Activated CD8-positive, alpha-beta T cell treated with anti-CD3 and anti-CD28 coated beads for 36 hours (primary cell): ENCODE measurements around the gene PPP1R1C. TPM values are rescaled to one million over a fixed set of nuclear protein-coding genes. Genes with fewer than 3 reads are reported as not detected.

Source experiments
- ATAC-seq: fragments of 200-7000 bp; cut with Tn5 transposase; one replicate; pipeline ENCODE4 v1.10.0; 2021; ENCODE audit warnings: mild to moderate bottlenecking, moderate library complexity
- CTCF ChIA-PET: fragments of 350-600 bp; sonication (Branson Sonifier 250); formaldehyde crosslinking; loops from one replicate; lab custom pipeline; 2021; ENCODE audit warnings: antibody characterized with exemption; lab: Charles Lee
- POLR2A ChIA-PET: fragments of 350-600 bp; sonication (Branson Sonifier 250); formaldehyde crosslinking; loops from one replicate; lab custom pipeline; 2021; ENCODE audit warnings: antibody characterized with exemption; lab: Charles Lee
- DNase-seq: peaks from one replicate; pipeline ENCODE4 v3.0.0-alpha.2; 2020
- H3K27ac Mint-ChIP-seq: one replicate; pipeline ENCODE4 v1.8.0; 2021; ENCODE audit warnings: mild to moderate bottlenecking, mixed read lengths
- H3K27me3 Mint-ChIP-seq: one replicate; pipeline ENCODE4 v1.8.0; 2021; ENCODE audit warnings: mixed read lengths
- H3K36me3 Mint-ChIP-seq: one replicate; pipeline ENCODE4 v1.8.0; 2021; ENCODE audit warnings: low read depth, mixed read lengths
- H3K4me1 Mint-ChIP-seq: one replicate; pipeline ENCODE4 v1.8.0; 2021; ENCODE audit warnings: low read depth, mixed read lengths
- H3K4me3 Mint-ChIP-seq: one replicate; pipeline ENCODE4 v1.8.0; 2021; ENCODE audit warnings: mild to moderate bottlenecking, moderate library complexity, mixed read lengths
- H3K9me3 Mint-ChIP-seq: one replicate; pipeline ENCODE4 v1.8.0; 2021; ENCODE audit warnings: mixed read lengths
- CTCF ChIP-seq: fragments of 200-600 bp; IDR thresholded peaks from one replicate; pipeline ENCODE4 v1.8.0; 2022; ENCODE audit warnings: antibody characterized with exemption, mild to moderate bottlenecking
- intact Hi-C: fragments of 100-400 bp; cut with micrococcal nuclease; formaldehyde crosslinking; loops from one replicate; pipeline ENCODE4 v1.10.0; 2022
- total RNA-seq, 2 experiments: library from RNA; stranded (reverse); gene quantifications; one replicate each; pipeline ENCODE4 v1.2.3, GENCODE V29; 2021

PPP1R1C gene
- total RNA-seq, 2 experiments from 2014 or later: not detected

GRCh38 chr2:181944914-181945291, 40.8 kb upstream of the PPP1R1C start:
- ATAC-seq: no peak
- Mint-ChIP-seq H3K36me3 (no peaks in the 10 kb centered on the region), H3K27ac (no peak overlapping the region), H3K4me1 (peaks cover 3% of the 10 kb centered on the region), H3K27me3 (peaks cover 13% of the 10 kb centered on the region), H3K9me3 (no peaks in the 10 kb centered on the region), H3K4me3 (no peak overlapping the region)
- ChIA-PET POLR2A (no interaction called here), CTCF (interaction anchor here (0.9 kb wide), 1 partner anchor 10 kb away, joined by 3 read pairs; no protein-coding TSS in a partner anchor)
- no peak for TF ChIP-seq CTCF
- DNase-seq: no peak
- intact Hi-C loops: no loop called here

GRCh38 chr2:181946444-181947127, 39.1 kb upstream of the PPP1R1C start:
- no peak for ATAC-seq
- intact Hi-C loops: no loop called here
- POLR2A ChIA-PET: no interaction called here
- DNase-seq: no peak
- Mint-ChIP-seq H3K27me3 (peaks cover 12% of the 10 kb centered on the region), H3K27ac (no peak overlapping the region), H3K4me3 (no peak overlapping the region), H3K36me3 (no peaks in the 10 kb centered on the region), H3K4me1 (peaks cover 3% of the 10 kb centered on the region), H3K9me3 (no peaks in the 10 kb centered on the region)
- CTCF ChIA-PET: no interaction called here
- no peak for TF ChIP-seq CTCF

- POLR2A ChIA-PET: interaction anchor here (0.6 kb wide), 1 partner anchor 587 kb away, joined by 3 read pairs; no protein-coding TSS in a partner anchor
- H3K27me3 Mint-ChIP-seq: peaks cover 12% of the 10 kb centered on the region
Measured at GRCh38 chr2:181947273-181947672, 38.4 kb upstream of the PPP1R1C start.

GRCh38 chr2:181948227-181948626, 37.4 kb upstream of the PPP1R1C start:
- Mint-ChIP-seq H3K4me1 (peaks cover 3% of the 10 kb centered on the region), H3K9me3 (no peaks in the 10 kb centered on the region), H3K27me3 (peaks cover 14% of the 10 kb centered on the region), H3K27ac (no peak overlapping the region), H3K4me3 (no peak overlapping the region), H3K36me3 (no peaks in the 10 kb centered on the region)
- no peak for TF ChIP-seq CTCF
- POLR2A ChIA-PET: interaction anchor here (0.6 kb wide), 1 partner anchor 588 kb away, joined by 3 read pairs; no protein-coding TSS in a partner anchor
- CTCF ChIA-PET: interaction anchor here (1.2 kb wide), 1 partner anchor 44 kb away, joined by 4 read pairs; no protein-coding TSS in a partner anchor
- ATAC-seq (no peak), DNase-seq (no peak)
- intact Hi-C loops: no loop called here

More at GRCh38 chr2:181947273-181947672, 38.4 kb upstream of the PPP1R1C start:
- no peak for ATAC-seq
- H3K4me1 Mint-ChIP-seq: peaks cover 3% of the 10 kb centered on the region
- no peaks in the 10 kb centered on the region for H3K36me3 Mint-ChIP-seq
- H3K4me3 Mint-ChIP-seq: no peak overlapping the region
- DNase-seq: no peak
- H3K9me3 Mint-ChIP-seq: no peaks in the 10 kb centered on the region
- intact Hi-C loops: no loop called here
- TF ChIP-seq CTCF: no peak
- CTCF ChIA-PET: no interaction called here
- H3K27ac Mint-ChIP-seq: no peak overlapping the region

GRCh38 chr2:181949047-181949446, 36.6 kb upstream of the PPP1R1C start:
- TF ChIP-seq CTCF: no peak
- intact Hi-C loops: no loop called here
- no peaks in the 10 kb centered on the region for H3K9me3 Mint-ChIP-seq
- peaks cover 14% of the 10 kb centered on the region for H3K27me3 Mint-ChIP-seq
- CTCF ChIA-PET: interaction anchor here (1.2 to 1.3 kb wide), 3 partner anchors 45 to 129 kb away, joined by 3 to 5 read pairs (median 4); no protein-coding TSS in a partner anchor
- POLR2A ChIA-PET: no interaction called here
- no peak overlapping the region for H3K4me3 Mint-ChIP-seq
- no peak for ATAC-seq
- no peaks in the 10 kb centered on the region for H3K36me3 Mint-ChIP-seq
- no peak overlapping the region for H3K27ac Mint-ChIP-seq
- no peak for DNase-seq
- peaks cover 7% of the 10 kb centered on the region for H3K4me1 Mint-ChIP-seq
